NCI-H2227 (cell line): Measurements from ENCODE around the gene FSTL3.

ENCODE experiments used
- DNase-seq: peaks from one replicate; lab custom pipeline; 2025; ENCODE audit not compliant: unreplicated experiment; lab: John Stamatoyannopoulos, UW

Gene FSTL3

GRCh38 chr19:732148-733069, 56.2 kb downstream of the FSTL3 start:
- no peak for DNase-seq
